B cell (primary cell): ENCODE data around the gene DTL. TPM values are rescaled to one million over a fixed set of nuclear protein-coding genes. Genes with fewer than 3 reads are reported as not detected.
"Not testable (repeated sequence)": the region's sequence is repeated elsewhere in the genome, so short reads cannot be mapped to it uniquely, and the experiment has no call there.

ENCODE experiments used
- ATAC-seq: fragments of 200-7000 bp; cut with Tn5 transposase; one replicate; pipeline ENCODE4 v1.10.0; 2021; ENCODE audit warnings: low read depth, mild to moderate bottlenecking, moderate number of reproducible peaks, moderate library complexity
- CTCF ChIA-PET: fragments of 350-600 bp; sonication (Branson Sonifier 250); formaldehyde crosslinking; loops from one replicate; lab custom pipeline; 2021; ENCODE audit warnings: antibody characterized with exemption, inconsistent platforms; lab: Charles Lee
- POLR2A ChIA-PET: fragments of 350-600 bp; sonication (Branson Sonifier 250); formaldehyde crosslinking; loops from one replicate; lab custom pipeline; 2021; ENCODE audit warnings: antibody characterized with exemption; lab: Charles Lee
- DNase-seq: peaks from one replicate; pipeline ENCODE4 v3.0.0; 2013
- H2AFZ ChIP-seq: 2 replicates; pipeline ENCODE4 v1.6.1; 2012; ENCODE audit warnings: mild to moderate bottlenecking, low read depth, low read length; ENCODE audit not compliant: insufficient read depth, poor library complexity, severe bottlenecking
- H3K27ac ChIP-seq, 2 donors: 1 replicate in 1 of 2; 2 replicates in 1 of 2; pipeline ENCODE4 v1.5.1; 2012 to 2013; ENCODE audit warnings: low read length in 2 of 2, mild to moderate bottlenecking in 2 of 2, moderate library complexity in 1 of 2
- H3K27me3 ChIP-seq, 4 experiments: fragments of 200-600 bp in 1 of 4; sonication (generic) in 1 of 4; replicated peaks in 1 of 4; 1 replicate in 2 of 4; 2 replicates in 2 of 4; pipeline versions ENCODE4 v1.6.1 to v1.7.0; 2013 to 2016; ENCODE audit warnings: low read length in 3 of 4, mild to moderate bottlenecking in 2 of 4, mixed read lengths in 1 of 4, moderate library complexity in 1 of 4; ENCODE audit not compliant: insufficient read depth in 4 of 4, control insufficient read depth in 3 of 4; ENCODE audit errors: control extremely low read depth in 1 of 4
- H3K36me3 ChIP-seq, 2 experiments: replicated peaks in 1 of 2; 1 replicate in 1 of 2; 2 replicates in 1 of 2; pipeline versions ENCODE4 v1.6.1 to v1.7.1; 2013; ENCODE audit warnings: low read length in 1 of 2; ENCODE audit not compliant: insufficient read depth in 2 of 2, control insufficient read depth in 1 of 2; ENCODE audit errors: control extremely low read depth in 1 of 2, extremely low read depth in 1 of 2
- H3K4me1 ChIP-seq, 2 donors: fragments of 200-600 bp in 1 of 2; sonication (generic) in 1 of 2; 1 replicate in 1 of 2; 2 replicates in 1 of 2; pipeline versions ENCODE4 v1.5.1 to v1.6.1; 2013 to 2017; ENCODE audit warnings: low read length in 2 of 2; ENCODE audit not compliant: control insufficient read depth in 2 of 2, insufficient read depth in 2 of 2
- H3K4me2 ChIP-seq: replicated peaks from 2 replicates; pipeline ENCODE3; 2012; ENCODE audit warnings: mild to moderate bottlenecking, low read depth, low read length; ENCODE audit not compliant: poor library complexity, severe bottlenecking
- H3K4me3 ChIP-seq, 5 experiments: fragments of 200-600 bp in 1 of 5; sonication (generic) in 1 of 5; 1 replicate in 3 of 5; 2 replicates in 2 of 5; pipeline versions ENCODE4 v1.5.1 to v1.7.0; 2011 to 2016; ENCODE audit warnings: low read length in 4 of 5, mild to moderate bottlenecking in 4 of 5, low read depth in 2 of 5, control low read depth in 1 of 5, moderate library complexity in 1 of 5; ENCODE audit not compliant: insufficient read depth in 1 of 5; ENCODE audit errors: control extremely low read depth in 1 of 5, extremely low read depth in 1 of 5
- H3K79me2 ChIP-seq: fragments of 200-600 bp; sonication (generic); one replicate; pipeline ENCODE4 v1.6.0; 2016; ENCODE audit warnings: low read length; ENCODE audit not compliant: control insufficient read depth, insufficient read depth
- H3K9ac ChIP-seq: fragments of 200-600 bp; sonication (generic); 2 replicates; pipeline ENCODE4 v1.6.1; 2017; ENCODE audit warnings: mild to moderate bottlenecking, low read length, moderate library complexity
- H3K9me3 ChIP-seq, 3 donors: one replicate each; pipeline versions ENCODE4 v1.6.1 to v1.7.1; 2013; ENCODE audit warnings: low read length in 2 of 3; ENCODE audit not compliant: control insufficient read depth in 2 of 3, insufficient read depth in 1 of 3; ENCODE audit errors: control extremely low read depth in 1 of 3
- H4K20me1 ChIP-seq: 2 replicates; pipeline ENCODE4 v1.6.0; 2012; ENCODE audit warnings: mild to moderate bottlenecking, low read length; ENCODE audit not compliant: insufficient read depth, control insufficient read depth, poor library complexity, severe bottlenecking
- H3K27ac Mint-ChIP-seq: one replicate; pipeline ENCODE4 v1.8.0; 2021; ENCODE audit warnings: mixed read lengths
- H3K27me3 Mint-ChIP-seq: one replicate; pipeline ENCODE4 v1.8.0; 2021; ENCODE audit warnings: mixed read lengths
- H3K4me1 Mint-ChIP-seq: one replicate; pipeline ENCODE4 v1.8.0; 2021; ENCODE audit warnings: mixed read lengths
- H3K4me3 Mint-ChIP-seq: one replicate; pipeline ENCODE4 v1.8.0; 2021; ENCODE audit warnings: mixed read lengths
- H3K9me3 Mint-ChIP-seq: one replicate; pipeline ENCODE4 v1.8.0; 2022; ENCODE audit warnings: mixed read lengths; ENCODE audit not compliant: insufficient read depth
- EZH2 ChIP-seq: IDR thresholded peaks from 2 replicates; pipeline ENCODE4 v1.6.1; 2012; ENCODE audit warnings: borderline replicate concordance, low read depth, mild to moderate bottlenecking, moderate library complexity, low read length; ENCODE audit not compliant: insufficient read depth, poor library complexity, severe bottlenecking
- WGBS: methylation state at CpG from one replicate; pipeline ENCODE4 v1.1.5; 2013; ENCODE audit warnings: missing lambda C conversion rate; ENCODE audit not compliant: insufficient coverage; 5-methylcytosine and 5-hydroxymethylcytosine counted together
- intact Hi-C: fragments of 100-400 bp; cut with micrococcal nuclease; formaldehyde crosslinking; loops from one replicate; pipeline ENCODE4 v1.10.0; 2022
- polyA plus RNA-seq: library from polyadenylated mRNA; depleted of rRNA; stranded (reverse); fragments of >200 nt; gene quantifications from 2 replicates; pipeline ENCODE4 v1.2.3, GENCODE V29; 2012
- total RNA-seq, 2 donors: library from RNA; stranded (reverse); fragments of 120-200 nt in 1 of 2; gene quantifications; 1 replicate in 1 of 2; 2 replicates in 1 of 2; pipeline versions ENCODE4 v1.2.3 to v1.2.4, GENCODE V29; 2013 to 2022
- TF ChIP-seq, protein P1 (sequence below): fragments of 200-600 bp; IDR thresholded peaks from one replicate; pipeline ENCODE4 v1.8.0; 2022; ENCODE audit warnings: antibody characterized with exemption, mild to moderate bottlenecking

Gene DTL
- total and polyA plus RNA-seq, 2 donors (not counting 1 experiment from before 2014, with no cell fraction given): 0.37 to 0.39 TPM

DNA sequence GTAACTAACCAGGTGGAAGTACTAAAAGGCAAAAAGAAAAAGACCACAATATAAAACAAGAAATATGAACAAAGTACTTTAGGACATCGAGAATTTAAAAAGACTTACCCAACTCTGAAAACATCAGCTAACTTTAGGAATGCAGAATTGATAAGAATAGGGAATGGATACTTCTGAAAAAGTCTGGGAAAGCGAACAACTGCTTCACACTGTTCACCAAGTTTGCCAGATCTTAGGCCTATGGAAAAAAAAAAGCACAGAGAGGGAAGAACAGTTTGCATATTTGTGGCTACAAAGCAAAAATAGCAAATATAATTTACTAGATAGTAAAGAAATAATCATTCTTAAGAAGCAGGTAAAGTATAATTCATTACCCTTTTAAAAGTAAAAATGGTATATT is 14.6 kb upstream of the DTL start:
- peaks cover 2% of the 10 kb centered on the region for H3K9me3 Mint-ChIP-seq
- peaks cover 13% of the 10 kb centered on the region for H3K79me2 ChIP-seq

DNA sequence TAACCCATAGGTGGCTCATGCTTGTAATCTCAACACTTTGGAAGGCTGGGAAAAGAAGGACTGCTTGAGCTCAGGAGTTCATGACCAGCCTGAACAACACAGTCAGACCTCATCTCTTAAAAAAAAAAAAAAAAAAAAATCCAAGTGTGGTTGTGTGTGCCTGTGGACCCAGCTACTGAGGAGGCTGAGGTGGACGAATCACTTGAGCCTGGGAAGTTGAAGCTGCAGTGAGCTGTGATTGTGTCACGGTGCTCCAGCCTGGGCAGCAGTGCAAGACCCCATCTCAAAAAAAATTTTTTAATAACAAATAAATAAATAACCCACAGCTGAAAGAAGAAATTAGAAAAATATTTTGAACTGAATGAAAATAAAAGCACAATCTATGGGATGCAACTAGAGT is 14.0 kb upstream of the DTL start:
- CTCF ChIA-PET: interaction anchor here (1.1 kb wide), 2 partner anchors 8 to 13 kb away, joined by 4 to 7 read pairs; partner anchors contain the start of genes DTL and INTS7
- DNase-seq (no peak), ATAC-seq (no peak)
- H3K9me3 Mint-ChIP-seq: peaks cover 2% of the 10 kb centered on the region
- no peaks in the 10 kb centered on the region for H3K27me3 Mint-ChIP-seq
- H3K4me1 Mint-ChIP-seq: peaks cover under 1% of the 10 kb centered on the region
- POLR2A ChIA-PET: no interaction called here
- H3K4me3 ChIP-seq: no peak overlapping the region
- no peak overlapping the region for H2AFZ ChIP-seq
- peaks cover 0 to 3% of the 10 kb centered on the region in 2 experiments for H3K36me3 ChIP-seq
- H3K79me2 ChIP-seq: peaks cover 19% of the 10 kb centered on the region
- no peak overlapping the region for H3K27ac Mint-ChIP-seq
- WGBS: no CpG with 5 or more reads among the region's 2 CpGs
- intact Hi-C loops: no loop called here
- peaks cover 4% of the 10 kb centered on the region for H4K20me1 ChIP-seq
- H3K4me2 ChIP-seq: no peak overlapping the region
- TF ChIP-seq, protein P1, sequence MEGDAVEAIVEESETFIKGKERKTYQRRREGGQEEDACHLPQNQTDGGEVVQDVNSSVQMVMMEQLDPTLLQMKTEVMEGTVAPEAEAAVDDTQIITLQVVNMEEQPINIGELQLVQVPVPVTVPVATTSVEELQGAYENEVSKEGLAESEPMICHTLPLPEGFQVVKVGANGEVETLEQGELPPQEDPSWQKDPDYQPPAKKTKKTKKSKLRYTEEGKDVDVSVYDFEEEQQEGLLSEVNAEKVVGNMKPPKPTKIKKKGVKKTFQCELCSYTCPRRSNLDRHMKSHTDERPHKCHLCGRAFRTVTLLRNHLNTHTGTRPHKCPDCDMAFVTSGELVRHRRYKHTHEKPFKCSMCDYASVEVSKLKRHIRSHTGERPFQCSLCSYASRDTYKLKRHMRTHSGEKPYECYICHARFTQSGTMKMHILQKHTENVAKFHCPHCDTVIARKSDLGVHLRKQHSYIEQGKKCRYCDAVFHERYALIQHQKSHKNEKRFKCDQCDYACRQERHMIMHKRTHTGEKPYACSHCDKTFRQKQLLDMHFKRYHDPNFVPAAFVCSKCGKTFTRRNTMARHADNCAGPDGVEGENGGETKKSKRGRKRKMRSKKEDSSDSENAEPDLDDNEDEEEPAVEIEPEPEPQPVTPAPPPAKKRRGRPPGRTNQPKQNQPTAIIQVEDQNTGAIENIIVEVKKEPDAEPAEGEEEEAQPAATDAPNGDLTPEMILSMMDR: no peak
- H3K4me1 ChIP-seq: no peaks in the 10 kb centered on the region
- H3K27ac ChIP-seq: no peak overlapping the region
- no peak overlapping the region for H3K9ac ChIP-seq
- no peak overlapping the region for H3K4me3 Mint-ChIP-seq
- H3K27me3 ChIP-seq: no peaks in the 10 kb centered on the region
- peaks cover 0 to 4% (median 0%) of the 10 kb centered on the region in 3 donors for H3K9me3 ChIP-seq

More for the DNA sequence above, 14.6 kb upstream of the DTL start:
- ATAC-seq (no peak), DNase-seq (no peak)
- H3K9me3 ChIP-seq: peaks cover 0 to 4% (median 0%) of the 10 kb centered on the region in 3 donors
- ChIA-PET CTCF (interaction anchor here (1.1 kb wide), 1 partner anchor 14 kb away, joined by 7 read pairs; the partner anchor contains the start of genes DTL and INTS7), POLR2A (no interaction called here)
- H3K27me3 Mint-ChIP-seq: no peaks in the 10 kb centered on the region
- no peaks in the 10 kb centered on the region for H4K20me1 ChIP-seq
- H3K27me3 ChIP-seq: no peaks in the 10 kb centered on the region
- TF ChIP-seq, protein P1: no peak
- no peak for TF ChIP-seq EZH2
- no peak overlapping the region for H3K27ac Mint-ChIP-seq
- peaks cover 0 to 6% of the 10 kb centered on the region in 2 experiments for H3K36me3 ChIP-seq
- H3K4me1 ChIP-seq: no peaks in the 10 kb centered on the region
- no peak overlapping the region for H2AFZ ChIP-seq
- H3K4me3 ChIP-seq: no peak overlapping the region
- no peak overlapping the region for H3K9ac ChIP-seq
- no peak overlapping the region for H3K4me3 Mint-ChIP-seq
- WGBS: no CpG with 5 or more reads among the region's 2 CpGs
- no peak overlapping the region for H3K27ac ChIP-seq
- H3K4me2 ChIP-seq: no peak overlapping the region
- intact Hi-C loops: no loop called here
- H3K4me1 Mint-ChIP-seq: no peaks in the 10 kb centered on the region

DNA sequence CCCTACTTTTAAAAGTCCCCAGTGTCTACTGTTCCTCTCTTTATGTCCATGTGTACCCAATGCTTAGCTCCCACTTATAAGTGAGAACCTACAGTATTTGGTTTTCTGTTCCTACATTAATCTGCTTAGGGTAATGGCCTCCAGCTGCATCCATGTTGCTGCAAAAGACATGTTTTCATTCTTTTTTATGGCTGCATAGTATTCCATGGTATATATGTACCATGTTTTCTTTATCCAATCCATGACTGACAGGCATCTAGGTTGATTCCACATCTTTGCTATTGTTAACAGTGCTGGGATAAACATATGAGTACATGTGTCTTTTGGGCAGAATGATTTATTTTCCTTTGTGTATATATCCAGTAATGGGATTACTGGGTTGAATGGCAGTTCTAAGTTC is 12.6 kb upstream of the DTL start:
- H3K4me1 Mint-ChIP-seq, H3K4me1 ChIP-seq, POLR2A ChIA-PET, H3K9ac ChIP-seq, H3K27ac Mint-ChIP-seq, H3K4me3 Mint-ChIP-seq, H3K4me2 ChIP-seq, H3K4me3 ChIP-seq, H3K9me3 ChIP-seq, H3K27me3 Mint-ChIP-seq, intact Hi-C loops, CTCF ChIA-PET, ATAC-seq, H4K20me1 ChIP-seq, H3K9me3 Mint-ChIP-seq, H3K27ac ChIP-seq, H3K36me3 ChIP-seq, H2AFZ ChIP-seq, DNase-seq, H3K27me3 ChIP-seq: not testable (repeated sequence)
- peaks cover 33% of the 10 kb centered on the region for H3K79me2 ChIP-seq
